ENCODE results near the gene PTP4A2.

- no peak for TF ChIP-seq CTCF (IDR thresholded peaks at IDR 0.05 in 4 of 5, conservative IDR thresholded peaks at IDR 0.05 in 1 of 5)
- TF ChIP-seq POLR2A (IDR thresholded peaks at IDR 0.05) = no peak
Observed at GRCh38 chr1:31915438-31915837, 22.7 kb downstream of the PTP4A2 start.
